Panc1 (cell line): ENCODE measurements around the gene SLX4IP.

ENCODE experiments used
- CTCF ChIP-seq: fragments of 450-650 bp; IDR thresholded peaks from 2 replicates; pipeline ENCODE4 v1.5.1; 2017; ENCODE audit warnings: mild to moderate bottlenecking
- POLR2AphosphoS5 ChIP-seq: IDR thresholded peaks from 2 replicates; pipeline ENCODE4 v1.6.1; 2012; ENCODE audit warnings: mild to moderate bottlenecking, low read depth, low read length, moderate library complexity
- REST ChIP-seq, 2 experiments: IDR thresholded peaks; 2 replicates each; pipeline ENCODE4 v1.6.1; 2011 to 2012; ENCODE audit warnings: low read depth in 2 of 2, control low read depth in 1 of 2, low read length in 1 of 2, mild to moderate bottlenecking in 1 of 2, moderate library complexity in 1 of 2; ENCODE audit not compliant: insufficient read depth in 1 of 2
- SIN3A ChIP-seq: IDR thresholded peaks from 2 replicates; pipeline ENCODE4 v1.6.1; 2012; ENCODE audit warnings: low read depth, mild to moderate bottlenecking, low read length, moderate library complexity, borderline replicate concordance; ENCODE audit not compliant: insufficient read depth
- TCF7L2 ChIP-seq: IDR thresholded peaks from 2 replicates; pipeline ENCODE4 v1.6.1; 2011; ENCODE audit warnings: mild to moderate bottlenecking, low read depth, low read length, inconsistent platforms

- TF ChIP-seq CTCF (no peak), REST (IDR thresholded peaks at IDR 0.05; ENCODE audit: insufficient read depth in 1 of 2, low read depth in 2 of 2, low read length in 1 of 2) (no peak), SIN3A (no peak), POLR2AphosphoS5 (no peak), TCF7L2 (no peak)
Observed at GRCh38 chr20:10651227-10651990, 216.3 kb downstream of the SLX4IP start.
